Activated CD8-positive, alpha-beta T cell treated with anti-CD3 and anti-CD28 coated beads for 36 hours (primary cell): ENCODE measurements around the gene KCTD5. TPM values are rescaled to one million over a fixed set of nuclear protein-coding genes. Genes with fewer than 3 reads are reported as not detected.
"Not testable (repeated sequence)": the region's sequence is repeated elsewhere in the genome, so short reads cannot be mapped to it uniquely, and the experiment has no call there.

Source experiments
- ATAC-seq: fragments of 200-7000 bp; cut with Tn5 transposase; one replicate; pipeline ENCODE4 v1.10.0; 2021; ENCODE audit warnings: mild to moderate bottlenecking, moderate library complexity
- CTCF ChIA-PET: fragments of 350-600 bp; sonication (Branson Sonifier 250); formaldehyde crosslinking; loops from one replicate; lab custom pipeline; 2021; ENCODE audit warnings: antibody characterized with exemption; lab: Charles Lee
- POLR2A ChIA-PET: fragments of 350-600 bp; sonication (Branson Sonifier 250); formaldehyde crosslinking; loops from one replicate; lab custom pipeline; 2021; ENCODE audit warnings: antibody characterized with exemption; lab: Charles Lee
- DNase-seq: peaks from one replicate; pipeline ENCODE4 v3.0.0-alpha.2; 2020
- H3K27ac Mint-ChIP-seq: one replicate; pipeline ENCODE4 v1.8.0; 2021; ENCODE audit warnings: mild to moderate bottlenecking, mixed read lengths
- H3K27me3 Mint-ChIP-seq: one replicate; pipeline ENCODE4 v1.8.0; 2021; ENCODE audit warnings: mixed read lengths
- H3K36me3 Mint-ChIP-seq: one replicate; pipeline ENCODE4 v1.8.0; 2021; ENCODE audit warnings: low read depth, mixed read lengths
- H3K4me1 Mint-ChIP-seq: one replicate; pipeline ENCODE4 v1.8.0; 2021; ENCODE audit warnings: low read depth, mixed read lengths
- H3K4me3 Mint-ChIP-seq: one replicate; pipeline ENCODE4 v1.8.0; 2021; ENCODE audit warnings: mild to moderate bottlenecking, moderate library complexity, mixed read lengths
- H3K9me3 Mint-ChIP-seq: one replicate; pipeline ENCODE4 v1.8.0; 2021; ENCODE audit warnings: mixed read lengths
- intact Hi-C: fragments of 100-400 bp; cut with micrococcal nuclease; formaldehyde crosslinking; loops from one replicate; pipeline ENCODE4 v1.10.0; 2022
- total RNA-seq, 2 experiments: library from RNA; stranded (reverse); gene quantifications; one replicate each; pipeline ENCODE4 v1.2.3, GENCODE V29; 2021
- TF ChIP-seq, protein P1 (sequence below): fragments of 200-600 bp; IDR thresholded peaks from one replicate; pipeline ENCODE4 v1.8.0; 2022; ENCODE audit warnings: antibody characterized with exemption, mild to moderate bottlenecking

The KCTD5 gene
- total RNA-seq, 2 experiments from 2014 or later, result 26.0 to 27.3 TPM

DNA sequence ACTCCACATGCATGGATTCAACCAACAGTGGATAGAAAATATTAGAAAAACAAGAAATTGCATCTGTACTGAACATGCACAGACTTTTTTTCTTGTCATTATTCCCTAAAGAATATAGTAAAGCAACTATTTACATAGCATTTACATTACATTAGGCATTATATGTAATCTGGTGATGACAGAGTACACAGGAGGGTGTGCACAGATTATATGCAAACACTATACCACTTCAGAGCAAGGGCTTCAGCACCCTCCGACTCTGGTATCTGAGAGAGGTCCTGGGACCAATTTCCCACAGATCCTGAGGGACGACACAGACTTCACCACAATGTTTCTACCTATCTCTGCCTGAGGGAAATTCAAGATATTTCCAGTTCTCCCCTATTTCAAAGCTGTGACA lies 25.3 kb upstream of the KCTD5 start:
- Mint-ChIP-seq H3K9me3 (no peaks in the 10 kb centered on the region), H3K36me3 (peaks cover 1% of the 10 kb centered on the region), H3K27me3 (peaks cover 3% of the 10 kb centered on the region), H3K4me3 (no peak overlapping the region), H3K4me1 (peaks cover 22% of the 10 kb centered on the region), H3K27ac (no peak overlapping the region)
- TF ChIP-seq, protein P1, sequence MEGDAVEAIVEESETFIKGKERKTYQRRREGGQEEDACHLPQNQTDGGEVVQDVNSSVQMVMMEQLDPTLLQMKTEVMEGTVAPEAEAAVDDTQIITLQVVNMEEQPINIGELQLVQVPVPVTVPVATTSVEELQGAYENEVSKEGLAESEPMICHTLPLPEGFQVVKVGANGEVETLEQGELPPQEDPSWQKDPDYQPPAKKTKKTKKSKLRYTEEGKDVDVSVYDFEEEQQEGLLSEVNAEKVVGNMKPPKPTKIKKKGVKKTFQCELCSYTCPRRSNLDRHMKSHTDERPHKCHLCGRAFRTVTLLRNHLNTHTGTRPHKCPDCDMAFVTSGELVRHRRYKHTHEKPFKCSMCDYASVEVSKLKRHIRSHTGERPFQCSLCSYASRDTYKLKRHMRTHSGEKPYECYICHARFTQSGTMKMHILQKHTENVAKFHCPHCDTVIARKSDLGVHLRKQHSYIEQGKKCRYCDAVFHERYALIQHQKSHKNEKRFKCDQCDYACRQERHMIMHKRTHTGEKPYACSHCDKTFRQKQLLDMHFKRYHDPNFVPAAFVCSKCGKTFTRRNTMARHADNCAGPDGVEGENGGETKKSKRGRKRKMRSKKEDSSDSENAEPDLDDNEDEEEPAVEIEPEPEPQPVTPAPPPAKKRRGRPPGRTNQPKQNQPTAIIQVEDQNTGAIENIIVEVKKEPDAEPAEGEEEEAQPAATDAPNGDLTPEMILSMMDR, result no peak
- intact Hi-C loops, result no loop called here
- POLR2A ChIA-PET, result interaction anchor here (0.8 to 1.2 kb wide), 2 partner anchors 16 to 89 kb away, joined by 3 read pairs; no protein-coding TSS in a partner anchor
- DNase-seq (no peak), ATAC-seq (no peak)
- CTCF ChIA-PET, result interaction anchor here (1.3 kb wide), 1 partner anchor 13 kb away, joined by 3 read pairs; no protein-coding TSS in a partner anchor

DNA sequence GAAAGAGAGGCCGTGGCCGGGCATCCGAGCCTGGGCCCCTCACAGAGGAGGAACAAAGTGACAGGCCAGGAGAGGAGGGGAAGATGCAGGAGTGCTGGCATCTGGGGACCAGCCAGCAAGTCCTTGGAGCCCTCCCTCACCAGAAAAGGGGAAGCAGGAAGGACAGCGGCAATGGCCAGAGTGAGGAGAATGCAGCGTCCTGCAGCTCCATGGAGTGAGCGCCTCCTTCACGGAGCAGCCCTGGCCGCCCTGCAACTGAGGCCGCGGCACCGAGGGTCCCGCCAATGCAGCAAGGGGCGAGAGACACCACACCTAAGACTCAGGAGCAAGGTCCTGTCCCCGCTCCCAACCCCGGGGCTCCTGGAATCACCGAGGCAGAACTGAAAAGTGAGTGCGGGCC lies 24.5 kb upstream of the KCTD5 start:
- H3K27me3 Mint-ChIP-seq, H3K27ac Mint-ChIP-seq, ATAC-seq, H3K9me3 Mint-ChIP-seq, DNase-seq, H3K36me3 Mint-ChIP-seq, intact Hi-C loops, H3K4me3 Mint-ChIP-seq, CTCF ChIA-PET: not testable (repeated sequence)
- POLR2A ChIA-PET, result interaction anchor here (0.8 to 1.2 kb wide), 2 partner anchors 15 to 89 kb away, joined by 3 read pairs; no protein-coding TSS in a partner anchor
- peaks cover 27% of the 10 kb centered on the region for H3K4me1 Mint-ChIP-seq

DNA sequence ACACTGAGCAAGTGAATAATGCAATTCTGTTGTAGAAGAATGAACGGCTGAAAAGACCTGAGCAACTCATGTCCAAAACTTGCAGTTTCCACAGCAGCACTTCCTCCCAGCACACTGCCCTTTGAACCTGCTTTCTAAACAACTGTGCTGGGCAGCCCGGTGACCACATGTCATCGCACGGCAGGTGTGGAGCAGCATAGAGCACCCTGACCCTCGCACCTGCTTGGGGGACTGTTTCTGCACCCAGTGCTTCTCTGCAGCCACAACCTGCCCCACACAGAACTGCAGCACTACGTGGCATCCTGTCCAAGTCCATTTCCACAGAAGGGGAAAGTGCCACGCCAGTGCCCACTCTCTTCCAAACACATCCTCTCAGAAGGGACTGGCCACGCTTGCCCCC lies 22.8 kb upstream of the KCTD5 start:
- H3K4me3 Mint-ChIP-seq, result not testable (repeated sequence)
- peaks cover 44% of the 10 kb centered on the region for H3K4me1 Mint-ChIP-seq

DNA sequence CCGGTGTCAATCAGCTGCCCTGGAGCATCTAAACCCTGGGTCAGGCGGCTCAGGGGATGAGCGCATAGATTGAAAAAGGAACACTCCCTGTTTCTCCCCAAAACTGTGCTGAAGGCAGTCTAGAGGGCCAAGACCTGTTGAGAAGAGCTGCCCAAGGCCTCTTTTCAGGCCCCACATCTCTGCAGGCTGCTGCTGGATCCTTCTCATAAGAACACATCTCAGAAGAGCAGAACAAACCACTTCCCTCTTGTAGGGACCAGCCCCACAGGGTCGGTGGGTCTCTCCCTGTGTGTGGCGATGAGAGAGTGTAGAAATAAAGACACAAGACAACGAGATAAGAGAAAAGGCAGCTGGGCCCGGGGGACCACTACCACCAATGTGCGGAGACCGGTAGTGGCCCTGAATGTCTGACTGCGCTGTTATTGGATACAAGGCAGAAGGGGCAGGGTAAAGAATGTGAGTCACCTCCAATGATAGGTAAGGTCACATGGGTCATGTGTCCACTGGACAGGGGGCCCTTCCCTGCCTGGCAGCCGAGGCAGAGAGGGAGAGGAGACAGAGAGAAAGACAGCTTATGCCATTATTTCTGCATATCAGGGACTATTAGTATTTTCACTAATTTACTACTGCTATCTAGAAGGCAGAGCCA lies 22.2 kb upstream of the KCTD5 start:
- POLR2A ChIA-PET, intact Hi-C loops, ATAC-seq, H3K4me3 Mint-ChIP-seq, CTCF ChIA-PET, H3K9me3 Mint-ChIP-seq, DNase-seq, H3K27me3 Mint-ChIP-seq: not testable (repeated sequence)
- Mint-ChIP-seq H3K4me1 (peaks cover 50% of the 10 kb centered on the region), H3K36me3 (peaks cover 24% of the 10 kb centered on the region), H3K27ac (peak overlapping the region; percentile 32)

More for the DNA sequence above, 22.8 kb upstream of the KCTD5 start:
- Mint-ChIP-seq H3K27ac (peak overlapping the region; percentile 18), H3K36me3 (peaks cover 20% of the 10 kb centered on the region)
- H3K9me3 Mint-ChIP-seq, ATAC-seq, H3K27me3 Mint-ChIP-seq, DNase-seq, intact Hi-C loops, POLR2A ChIA-PET, CTCF ChIA-PET: not testable (repeated sequence)

DNA sequence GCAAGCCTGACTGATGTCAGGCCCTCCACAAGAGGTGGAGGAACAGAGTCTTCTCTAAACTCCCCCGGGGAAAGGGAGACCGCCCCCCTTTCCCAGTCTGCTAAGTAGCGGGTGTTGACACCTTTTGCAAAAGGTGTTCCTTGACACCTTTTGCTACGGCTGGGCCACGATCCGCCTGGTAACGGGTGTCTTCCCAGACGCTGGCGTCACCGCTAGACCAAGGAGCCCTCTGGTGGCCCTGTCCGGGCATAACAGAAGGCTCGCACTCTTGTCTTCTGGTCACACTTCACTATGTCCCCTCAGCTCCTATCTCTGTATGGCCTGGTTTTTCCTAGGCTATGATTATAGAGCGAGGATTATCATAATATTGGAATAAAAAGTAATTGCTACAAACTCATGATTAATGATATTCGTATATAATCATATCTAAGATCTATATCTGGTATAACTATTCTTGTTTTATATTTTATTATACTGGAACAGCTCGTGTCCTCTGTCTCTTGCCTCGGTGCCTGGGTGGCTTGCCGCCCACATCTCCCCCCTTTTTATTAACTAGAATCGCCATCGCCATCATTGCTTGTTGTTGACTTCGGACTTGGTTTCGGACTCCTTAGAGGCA lies 21.5 kb upstream of the KCTD5 start:
- H3K27me3 Mint-ChIP-seq, H3K27ac Mint-ChIP-seq, ATAC-seq, H3K9me3 Mint-ChIP-seq, intact Hi-C loops, H3K4me3 Mint-ChIP-seq: not testable (repeated sequence)
- ChIA-PET POLR2A (interaction anchor here (1.3 kb wide), 1 partner anchor 123 kb away, joined by 3 read pairs; no protein-coding TSS in a partner anchor), CTCF (interaction anchor here (1.4 to 2.0 kb wide), 2 partner anchors 11 to 72 kb away, joined by 4 to 8 read pairs; no protein-coding TSS in a partner anchor)
- H3K36me3 Mint-ChIP-seq, result peaks cover 27% of the 10 kb centered on the region
- TF ChIP-seq, protein P1, result peak; percentile 76
- DNase-seq, result peak; percentile 58
- H3K4me1 Mint-ChIP-seq, result peaks cover 54% of the 10 kb centered on the region

DNA sequence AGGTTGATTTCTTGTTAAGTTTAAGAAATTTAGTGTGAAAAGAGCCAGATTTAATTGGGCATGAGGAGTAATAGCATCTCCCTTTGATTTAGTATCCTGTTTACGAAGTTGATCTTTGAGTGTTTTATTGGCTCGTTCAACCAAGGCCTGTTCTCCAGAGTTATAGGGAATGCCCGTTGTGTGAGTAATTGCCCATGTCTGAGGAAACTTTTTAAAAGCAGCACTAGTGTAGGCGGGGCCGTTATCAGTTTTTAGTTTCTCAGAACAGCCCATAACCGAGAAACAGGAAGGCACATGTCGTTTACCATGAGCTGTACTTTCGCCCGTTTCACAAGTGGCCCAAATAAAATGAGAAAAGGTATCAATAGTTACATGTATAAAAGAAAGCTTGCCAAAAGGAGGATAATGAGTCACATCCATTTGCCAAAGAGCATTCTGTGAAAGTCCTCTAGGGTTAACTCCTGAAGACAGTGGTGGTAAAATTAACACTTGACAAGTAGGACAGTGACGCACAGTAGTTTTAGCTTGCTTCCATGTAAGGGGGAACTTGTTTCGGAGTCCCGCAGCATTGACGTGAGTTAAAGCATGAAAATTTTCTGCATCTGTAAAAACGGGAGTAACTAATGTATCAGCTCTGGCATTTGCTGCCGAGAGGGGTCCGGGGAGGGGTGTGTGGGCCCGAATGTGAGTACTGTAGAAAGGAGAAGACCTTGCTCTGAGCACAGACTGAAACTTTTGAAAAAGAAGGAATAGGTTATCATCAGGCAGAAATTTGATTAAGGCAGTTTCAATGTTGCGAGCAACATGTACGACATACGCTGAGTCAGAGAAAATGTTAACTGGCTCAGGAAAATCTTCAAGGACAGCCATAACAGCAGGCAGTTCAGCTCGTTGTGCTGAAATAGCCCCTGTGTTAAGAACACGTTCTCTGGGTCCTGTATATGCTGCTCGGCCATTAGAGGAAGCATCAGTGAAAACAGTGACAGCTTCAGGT lies 18.5 kb upstream of the KCTD5 start:
- Mint-ChIP-seq H3K27ac (peak overlapping the region; percentile 95), H3K27me3 (no peaks in the 10 kb centered on the region), H3K9me3 (no peaks in the 10 kb centered on the region), H3K4me3 (peak overlapping the region; percentile 48), H3K36me3 (peaks cover 48% of the 10 kb centered on the region), H3K4me1 (peaks cover 49% of the 10 kb centered on the region)
- POLR2A ChIA-PET, result interaction anchor here (0.6 to 2.8 kb wide), 6 partner anchors 9 to 144 kb away, joined by 3 to 12 read pairs (median 4); partner anchors contain the start of genes AMDHD2 and KCTD5
- CTCF ChIA-PET, result interaction anchor here (1.5 kb wide), 1 partner anchor 9 kb away, joined by 7 read pairs; no protein-coding TSS in a partner anchor
- intact Hi-C loops, result no loop called here
- TF ChIP-seq, protein P1, result no peak
- peak; percentile 93 for ATAC-seq
- peak; percentile 85 for DNase-seq
